Measurements from ENCODE around the gene THSD7A. TPM values are rescaled to one million over a fixed set of nuclear protein-coding genes. Genes with fewer than 3 reads are reported as not detected.

The THSD7A gene
- total RNA-seq, 1 donor from 2014 or later: 1.5 TPM

- ATAC-seq (no peak), DNase-seq (ENCODE audit: missing footprints) (no peak)
- intact Hi-C loops (cut with DNase I): no loop called here
Observed at GRCh38 chr7:11507929-11508328, 324.1 kb downstream of the THSD7A start.

GRCh38 chr7:11506417-11506816, 325.6 kb downstream of the THSD7A start:
- DNase-seq (ENCODE audit: missing footprints) (no peak), ATAC-seq (no peak)
- intact Hi-C loops (cut with DNase I): no loop called here

GRCh38 chr7:11505471-11505985, 326.5 kb downstream of the THSD7A start:
- ATAC-seq: no peak
- no peak for DNase-seq (ENCODE audit: missing footprints)
- intact Hi-C loops (cut with DNase I): no loop called here

GRCh38 chr7:11492307-11492706, 339.7 kb downstream of the THSD7A start:
- ATAC-seq: no peak
- intact Hi-C loops (cut with DNase I): no loop called here

GRCh38 chr7:11491811-11492210, 340.2 kb downstream of the THSD7A start:
- peak; percentile 28 for DNase-seq (ENCODE audit: missing footprints)
- no peak for ATAC-seq
- intact Hi-C loops (cut with DNase I): no loop called here

More at GRCh38 chr7:11492307-11492706, 339.7 kb downstream of the THSD7A start:
- DNase-seq (ENCODE audit: missing footprints): no peak

GRCh38 chr7:11489280-11489679, 342.7 kb downstream of the THSD7A start:
- no peak for ATAC-seq
- DNase-seq (ENCODE audit: missing footprints): no peak
- intact Hi-C loops (cut with DNase I): no loop called here

- intact Hi-C loops (cut with DNase I): no loop called here
- no peak for DNase-seq (ENCODE audit: missing footprints)
- no peak for ATAC-seq
Observed at GRCh38 chr7:11486271-11486670, 345.7 kb downstream of the THSD7A start.

GRCh38 chr7:11485636-11486035, 346.4 kb downstream of the THSD7A start:
- DNase-seq (ENCODE audit: missing footprints) (no peak), ATAC-seq (no peak)
- intact Hi-C loops (cut with DNase I): no loop called here

- DNase-seq (ENCODE audit: missing footprints): no peak
- intact Hi-C loops (cut with DNase I): no loop called here
- ATAC-seq: no peak
Observed at GRCh38 chr7:11480143-11480542, 351.9 kb downstream of the THSD7A start.

GRCh38 chr7:11478882-11479281, 353.1 kb downstream of the THSD7A start:
- ATAC-seq: no peak
- DNase-seq (ENCODE audit: missing footprints): no peak
- intact Hi-C loops (cut with DNase I): no loop called here

GRCh38 chr7:11478426-11478825, 353.6 kb downstream of the THSD7A start:
- ATAC-seq (no peak), DNase-seq (ENCODE audit: missing footprints) (no peak)
- intact Hi-C loops (cut with DNase I): no loop called here

- intact Hi-C loops (cut with DNase I): no loop called here
- no peak for ATAC-seq
Observed at GRCh38 chr7:11474902-11475585, 357.0 kb downstream of the THSD7A start.

GRCh38 chr7:11473807-11474424, 358.1 kb downstream of the THSD7A start:
- DNase-seq (ENCODE audit: missing footprints): no peak
- intact Hi-C loops (cut with DNase I): no loop called here
- ATAC-seq: no peak

More at GRCh38 chr7:11474902-11475585, 357.0 kb downstream of the THSD7A start:
- no peak for DNase-seq (ENCODE audit: missing footprints)

GRCh38 chr7:11473220-11473619, 358.8 kb downstream of the THSD7A start:
- intact Hi-C loops (cut with DNase I): no loop called here
- ATAC-seq: no peak
- no peak for DNase-seq (ENCODE audit: missing footprints)

GRCh38 chr7:11472646-11473045, 359.4 kb downstream of the THSD7A start:
- ATAC-seq: no peak
- intact Hi-C loops (cut with DNase I): no loop called here

GRCh38 chr7:11471255-11471654, 360.7 kb downstream of the THSD7A start:
- intact Hi-C loops (cut with DNase I): no loop called here
- DNase-seq (ENCODE audit: missing footprints) (no peak), ATAC-seq (no peak)

More at GRCh38 chr7:11472646-11473045, 359.4 kb downstream of the THSD7A start:
- DNase-seq (ENCODE audit: missing footprints): no peak

GRCh38 chr7:11469028-11469745, 362.8 kb downstream of the THSD7A start:
- intact Hi-C loops (cut with DNase I): no loop called here
- ATAC-seq: no peak

GRCh38 chr7:11466517-11467105, 365.4 kb downstream of the THSD7A start:
- DNase-seq (ENCODE audit: missing footprints): no peak
- ATAC-seq: no peak
- intact Hi-C loops (cut with DNase I): no loop called here

More at GRCh38 chr7:11469028-11469745, 362.8 kb downstream of the THSD7A start:
- no peak for DNase-seq (ENCODE audit: missing footprints)

GRCh38 chr7:11464624-11465023, 367.4 kb downstream of the THSD7A start:
- ATAC-seq: no peak
- intact Hi-C loops (cut with DNase I): no loop called here
- no peak for DNase-seq (ENCODE audit: missing footprints)
